Endothelial cell of umbilical vein (primary cell): ENCODE measurements around the gene SCYL3. TPM values are rescaled to one million over a fixed set of nuclear protein-coding genes. Genes with fewer than 3 reads are reported as not detected.

Experiments
- BruUV-seq: library from RNA; stranded (reverse); fragments of 400-500 nt; replicated peaks from 2 replicates; lab custom pipeline; 2021; lab: Mats Ljungman, UMichigan
- CTCF ChIA-PET: fragments of 300-600, 350-600 bp; sonication (Branson Sonifier 250); formaldehyde crosslinking; loops from one replicate; lab custom pipeline; 2021; ENCODE audit warnings: antibody characterized with exemption, inconsistent platforms; lab: Charles Lee
- POLR2A ChIA-PET: fragments of 300-600, 350-600 bp; sonication (Branson Sonifier 250); formaldehyde crosslinking; loops from one replicate; lab custom pipeline; 2021; ENCODE audit warnings: antibody characterized with exemption, inconsistent platforms; lab: Charles Lee
- DNase-seq: peaks from one replicate; pipeline ENCODE4 v3.0.0-alpha.2; 2011; ENCODE audit warnings: low read depth, low spot score
- FAIRE-seq: peaks from 2 replicates; lab custom pipeline; 2011; peaks lifted over from hg19 to GRCh38; lab: Jason Lieb, UNC
- H2AFZ ChIP-seq: 2 replicates; pipeline ENCODE4 v1.6.0; 2012; ENCODE audit warnings: low read depth, low read length, control low read depth, inconsistent platforms
- H3K27ac ChIP-seq: 2 replicates; pipeline ENCODE4 v1.5.1; 2011; ENCODE audit warnings: low read depth, mild to moderate bottlenecking, control low read depth, low read length, moderate library complexity; ENCODE audit not compliant: insufficient read depth
- H3K27me3 ChIP-seq, 2 experiments: 2 replicates each; pipeline versions ENCODE4 v1.6.0 to v1.6.1; 2011; ENCODE audit warnings: low read length in 2 of 2, mixed read lengths in 1 of 2; ENCODE audit not compliant: control insufficient read depth in 2 of 2, insufficient read depth in 2 of 2
- H3K36me3 ChIP-seq, 2 experiments: 2 replicates in 1 of 2; 3 replicates in 1 of 2; pipeline ENCODE4 v1.5.1; 2011; ENCODE audit warnings: low read length in 2 of 2, mild to moderate bottlenecking in 1 of 2, moderate library complexity in 1 of 2; ENCODE audit not compliant: control insufficient read depth in 2 of 2, insufficient read depth in 2 of 2; ENCODE audit errors: extremely low read depth in 1 of 2
- H3K4me1 ChIP-seq: 3 replicates; pipeline ENCODE4 v1.5.1; 2011; ENCODE audit warnings: mild to moderate bottlenecking, low read length; ENCODE audit not compliant: control insufficient read depth, insufficient read depth; ENCODE audit errors: extremely low read depth
- H3K4me2 ChIP-seq: 2 replicates; pipeline ENCODE4 v1.6.1; 2011; ENCODE audit warnings: low read length, control low read depth, mixed read lengths; ENCODE audit not compliant: insufficient read depth
- H3K4me3 ChIP-seq, 3 experiments: fragments of 200-600 bp in 1 of 3; sonication (generic), shearing (Covaris generic) in 1 of 3; replicated peaks in 1 of 3; 2 replicates each; pipeline ENCODE4 v1.5.1; 2011 to 2016; ENCODE audit warnings: control low read depth in 3 of 3, low read length in 3 of 3, mild to moderate bottlenecking in 2 of 3, inconsistent platforms in 1 of 3, low read depth in 1 of 3, moderate library complexity in 1 of 3; ENCODE audit not compliant: insufficient read depth in 1 of 3
- H3K79me2 ChIP-seq: 2 replicates; pipeline ENCODE4 v1.6.0; 2012; ENCODE audit warnings: low read length, inconsistent platforms; ENCODE audit not compliant: control insufficient read depth, insufficient read depth
- H3K9ac ChIP-seq: replicated peaks from 2 replicates; pipeline ENCODE3; 2011; ENCODE audit warnings: low read length, control low read depth; ENCODE audit not compliant: insufficient read depth; ENCODE audit errors: extremely low read depth
- H3K9me1 ChIP-seq: replicated peaks from 3 replicates; pipeline ENCODE4 v1.6.0; 2011; ENCODE audit warnings: mild to moderate bottlenecking, low read length; ENCODE audit not compliant: control insufficient read depth, insufficient read depth; ENCODE audit errors: extremely low read depth
- H3K9me3 ChIP-seq: replicated peaks from 2 replicates; pipeline ENCODE4 v1.5.1; 2012; ENCODE audit warnings: low read length, inconsistent platforms; ENCODE audit not compliant: control insufficient read depth, insufficient read depth
- H4K20me1 ChIP-seq: replicated peaks from 2 replicates; pipeline ENCODE3; 2011; ENCODE audit warnings: mild to moderate bottlenecking, low read length; ENCODE audit not compliant: control insufficient read depth, insufficient read depth; ENCODE audit errors: extremely low read depth
- EZH2 ChIP-seq: IDR thresholded peaks from 2 replicates; pipeline ENCODE4 v1.6.1; 2012; ENCODE audit warnings: borderline replicate concordance, low read depth, mild to moderate bottlenecking, moderate library complexity, low read length, inconsistent platforms; ENCODE audit not compliant: severe bottlenecking
- FOS ChIP-seq: IDR thresholded peaks from 2 replicates; pipeline ENCODE4 v1.6.1; 2011; ENCODE audit warnings: mild to moderate bottlenecking, low read length, moderate library complexity, borderline replicate concordance; ENCODE audit not compliant: insufficient read depth
- GATA2 ChIP-seq: IDR thresholded peaks from 2 replicates; pipeline ENCODE4 v1.7.0; 2011; ENCODE audit warnings: low read depth, mild to moderate bottlenecking, moderate library complexity, mixed read lengths, low read length; ENCODE audit not compliant: insufficient read length, insufficient read depth
- MYC ChIP-seq: IDR thresholded peaks from one replicate; pipeline ENCODE4 v1.6.1; 2011; ENCODE audit warnings: mild to moderate bottlenecking, low read depth, low read length
- POLR2A ChIP-seq: IDR thresholded peaks from 2 replicates; pipeline ENCODE4 v1.6.1; 2012; ENCODE audit warnings: low read depth, mild to moderate bottlenecking, control low read depth, low read length
- POLR2AphosphoS5 ChIP-seq: IDR thresholded peaks from 2 replicates; pipeline ENCODE4 v1.6.1; 2012; ENCODE audit warnings: low read depth, mild to moderate bottlenecking, control low read depth, low read length, moderate library complexity; ENCODE audit not compliant: insufficient read depth
- dilution Hi-C: fragments of 300-500 bp; cut with MboI; formaldehyde crosslinking; loops from one replicate; pipeline ENCODE4 v1.15.0; 2019; ENCODE audit warnings: low sequenced_read_pairs; ENCODE audit not compliant: extremely low pct_ligation_motif_present
- intact Hi-C: fragments of 100-400 bp; cut with micrococcal nuclease; formaldehyde crosslinking; loops from one replicate; pipeline ENCODE4 v1.10.0; 2022
- polyA plus RNA-seq, 4 experiments: library from polyadenylated mRNA; depleted of rRNA in 3 of 4; stranded (reverse) in 3 of 4; unstranded in 1 of 4; fragments of >200 nt; gene quantifications; 2 replicates each; pipeline versions ENCODE4 v1.2.1 to v1.2.3, GENCODE V29; 2011 to 2012; ENCODE audit warnings: missing spikeins in 1 of 4
- total RNA-seq: library from RNA; stranded (reverse); gene quantifications from 2 replicates; pipeline ENCODE4 v1.2.3, GENCODE V29; 2021
- TF ChIP-seq, protein P1 (sequence below), 2 donors: IDR thresholded peaks; 1 replicate in 1 of 2; 2 replicates in 1 of 2; pipeline ENCODE4 v1.5.1; 2011; ENCODE audit warnings: low read length in 2 of 2, mild to moderate bottlenecking in 2 of 2, moderate library complexity in 2 of 2, control low read depth in 1 of 2, inconsistent platforms in 1 of 2, low read depth in 1 of 2; ENCODE audit not compliant: insufficient read depth in 1 of 2; ENCODE audit errors: extremely low read depth in 1 of 2

Gene SCYL3
- total and polyA plus RNA-seq, 2 donors (not counting 3 experiments of a cell fraction or from before 2014, with no cell fraction given), result 3.3 to 6.2 TPM

- Histone ChIP-seq H3K4me3 (no peak overlapping the region), H3K27ac (no peak overlapping the region), H4K20me1 (no peaks in the 10 kb centered on the region), H2AFZ (no peak overlapping the region), H3K36me3 (no peaks in the 10 kb centered on the region), H3K9me1 (no peaks in the 10 kb centered on the region), H3K4me2 (no peak overlapping the region), H3K27me3 (no peaks in the 10 kb centered on the region), H3K4me1 (no peaks in the 10 kb centered on the region), H3K79me2 (no peaks in the 10 kb centered on the region), H3K9me3 (no peaks in the 10 kb centered on the region), H3K9ac (no peak overlapping the region)
- no peak for FAIRE-seq
- DNase-seq, result no peak
- intact Hi-C loops, result loop anchor here (5.0 to 10.0 kb wide), 3 partner anchors 369 to 609 kb away; partner anchors contain the start of gene GORAB
- ChIA-PET CTCF (interaction anchor here (1.0 to 5.3 kb wide), 3 partner anchors 17 to 1003 kb away, joined by 3 to 37 read pairs (median 3); no protein-coding TSS in a partner anchor), POLR2A (no interaction called here)
- BruUV-seq, result no TSS peak
- TF ChIP-seq GATA2 (no peak), EZH2 (no peak), POLR2AphosphoS5 (no peak), POLR2A (no peak), MYC (no peak), FOS (no peak)
- TF ChIP-seq, protein P1, sequence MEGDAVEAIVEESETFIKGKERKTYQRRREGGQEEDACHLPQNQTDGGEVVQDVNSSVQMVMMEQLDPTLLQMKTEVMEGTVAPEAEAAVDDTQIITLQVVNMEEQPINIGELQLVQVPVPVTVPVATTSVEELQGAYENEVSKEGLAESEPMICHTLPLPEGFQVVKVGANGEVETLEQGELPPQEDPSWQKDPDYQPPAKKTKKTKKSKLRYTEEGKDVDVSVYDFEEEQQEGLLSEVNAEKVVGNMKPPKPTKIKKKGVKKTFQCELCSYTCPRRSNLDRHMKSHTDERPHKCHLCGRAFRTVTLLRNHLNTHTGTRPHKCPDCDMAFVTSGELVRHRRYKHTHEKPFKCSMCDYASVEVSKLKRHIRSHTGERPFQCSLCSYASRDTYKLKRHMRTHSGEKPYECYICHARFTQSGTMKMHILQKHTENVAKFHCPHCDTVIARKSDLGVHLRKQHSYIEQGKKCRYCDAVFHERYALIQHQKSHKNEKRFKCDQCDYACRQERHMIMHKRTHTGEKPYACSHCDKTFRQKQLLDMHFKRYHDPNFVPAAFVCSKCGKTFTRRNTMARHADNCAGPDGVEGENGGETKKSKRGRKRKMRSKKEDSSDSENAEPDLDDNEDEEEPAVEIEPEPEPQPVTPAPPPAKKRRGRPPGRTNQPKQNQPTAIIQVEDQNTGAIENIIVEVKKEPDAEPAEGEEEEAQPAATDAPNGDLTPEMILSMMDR (IDR thresholded peaks at IDR 0.05; ENCODE audit: extremely low read depth in 1 of 2, insufficient read depth in 1 of 2, low read depth in 1 of 2, low read length in 2 of 2), result no peak
- dilution Hi-C loops, result no loop called here
These were observed 32.1 kb upstream of the SCYL3 start for GRCh38 chr1:169925505-169926482.
